GM12878 (cell line): ENCODE data around the gene THRB. TPM values are rescaled to one million over a fixed set of nuclear protein-coding genes. Genes with fewer than 3 reads are reported as not detected.

Source experiments
- ATAC-seq: fragments of 200-7000 bp; cut with Tn5 transposase; 3 replicates; pipeline ENCODE4 v1.9.1; 2020; ENCODE audit warnings: mild to moderate bottlenecking, moderate library complexity
- BruUV-seq: library from RNA; stranded (reverse); fragments of 400-500 nt; replicated peaks from 2 replicates; lab custom pipeline; 2021; lab: Mats Ljungman, UMichigan
- CTCF ChIA-PET: fragments of 300-600 bp; sonication (Branson Sonifier 250); formaldehyde crosslinking; extraction: SDS; loops from one replicate; lab custom pipeline; 2021; ENCODE audit warnings: inconsistent platforms; lab: Yijun Ruan, JAX
- POLR2A ChIA-PET: fragments of 350-600 bp; formaldehyde crosslinking; extraction: SDS; loops from one replicate; lab custom pipeline; 2021; ENCODE audit warnings: inconsistent platforms; lab: Charles Lee
- RAD21 ChIA-PET: fragments of 300-600 bp; sonication (Branson Sonifier 250); formaldehyde crosslinking; loops from one replicate; lab custom pipeline; 2023; ENCODE audit warnings: antibody characterized with exemption; ENCODE audit not compliant: unreplicated experiment; lab: Charles Lee
- SMC1A ChIA-PET: fragments of 300-600 bp; sonication (Branson Sonifier 250); formaldehyde crosslinking; loops from one replicate; lab custom pipeline; 2023; ENCODE audit not compliant: unreplicated experiment, uncharacterized antibody; lab: Charles Lee
- DNase-seq: peaks from one replicate; pipeline ENCODE4 v3.0.0-alpha.2; 2011; ENCODE audit warnings: low read depth, low spot score
- FAIRE-seq: peaks from 3 replicates; lab custom pipeline; 2011; peaks lifted over from hg19 to GRCh38; lab: Jason Lieb, UNC
- H2AFZ ChIP-seq: 2 replicates; pipeline ENCODE4 v1.6.0; 2011; ENCODE audit warnings: low read depth, low read length, control low read depth; ENCODE audit not compliant: control insufficient read depth
- H3K27ac ChIP-seq: 2 replicates; pipeline ENCODE4 v1.5.1; 2011; ENCODE audit warnings: control low read depth; ENCODE audit not compliant: control insufficient read depth, insufficient read depth
- H3K27me3 ChIP-seq, 2 experiments: replicated peaks in 1 of 2; 2 replicates each; pipeline versions ENCODE4 v1.6.0 to v1.6.1; 2011; ENCODE audit warnings: low read length in 1 of 2; ENCODE audit not compliant: control insufficient read depth in 2 of 2, insufficient read depth in 2 of 2
- H3K36me3 ChIP-seq, 2 experiments: 2 replicates each; pipeline ENCODE4 v1.5.1; 2011; ENCODE audit warnings: low read length in 1 of 2; ENCODE audit not compliant: control insufficient read depth in 2 of 2, insufficient read depth in 2 of 2
- H3K4me1 ChIP-seq: 2 replicates; pipeline ENCODE4 v1.6.1; 2011; ENCODE audit warnings: mild to moderate bottlenecking, low read length, moderate library complexity, mixed read lengths; ENCODE audit not compliant: control insufficient read depth, insufficient read depth
- H3K4me2 ChIP-seq: 2 replicates; pipeline ENCODE4 v1.6.0; 2011; ENCODE audit warnings: control low read depth; ENCODE audit not compliant: control insufficient read depth, insufficient read depth
- H3K4me3 ChIP-seq: fragments of 200-600 bp; sonication (generic); 2 replicates; pipeline ENCODE4 v1.5.1; 2016
- H3K79me2 ChIP-seq: 2 replicates; pipeline ENCODE4 v1.6.0; 2011; ENCODE audit warnings: low read length; ENCODE audit not compliant: control insufficient read depth, insufficient read depth
- H3K9ac ChIP-seq: 2 replicates; pipeline ENCODE4 v1.8.0; 2011; ENCODE audit warnings: low read length, control low read depth, mixed read lengths; ENCODE audit not compliant: control insufficient read depth, insufficient read depth
- H3K9me3 ChIP-seq: replicated peaks from 3 replicates; pipeline ENCODE4 v1.5.1; 2011; ENCODE audit warnings: mild to moderate bottlenecking, low read length; ENCODE audit not compliant: control insufficient read depth, insufficient read depth
- H4K20me1 ChIP-seq: 2 replicates; pipeline ENCODE4 v1.6.0; 2011; ENCODE audit not compliant: control insufficient read depth, insufficient read depth
- ASH2L ChIP-seq: fragments of 300-600, 200-600 bp; sonication (generic); IDR thresholded peaks from 2 replicates; pipeline ENCODE4 v1.6.1; 2017; ENCODE audit warnings: low read depth, mild to moderate bottlenecking, borderline replicate concordance
- ATF7 ChIP-seq: fragments of 450-650 bp; IDR thresholded peaks from 2 replicates; pipeline ENCODE4 v1.6.1; 2016; ENCODE audit warnings: low read depth, mild to moderate bottlenecking
- BRCA1 ChIP-seq: IDR thresholded peaks from 2 replicates; pipeline ENCODE4 v1.6.1; 2011; ENCODE audit warnings: low read depth, low read length, improper control_type of control experiment
- CBFB ChIP-seq: IDR thresholded peaks from 2 replicates; pipeline ENCODE4 v1.6.1; 2016; ENCODE audit warnings: antibody characterized with exemption, low read depth
- IRF4 ChIP-seq: IDR thresholded peaks from 2 replicates; pipeline ENCODE4 v1.6.1; 2011; ENCODE audit warnings: low read depth, low read length
- POLR2AphosphoS5 ChIP-seq: IDR thresholded peaks from 2 replicates; pipeline ENCODE4 v1.6.1; 2011; ENCODE audit warnings: mild to moderate bottlenecking, low read length, inconsistent platforms
- SMC3 ChIP-seq: IDR thresholded peaks from 2 replicates; pipeline ENCODE4 v1.6.1; 2011; ENCODE audit warnings: low read length, improper control_type of control experiment, borderline replicate concordance
- SREBF2 ChIP-seq: IDR thresholded peaks from 2 replicates; pipeline ENCODE4 v1.6.1; 2012; ENCODE audit warnings: mild to moderate bottlenecking, low read length
- SUPT20H ChIP-seq: IDR thresholded peaks from 2 replicates; pipeline ENCODE4 v1.6.1; 2011; ENCODE audit warnings: low read depth, mild to moderate bottlenecking, low read length, moderate library complexity, borderline replicate concordance; ENCODE audit not compliant: control insufficient read depth
- WGBS: methylation state at CpG from one replicate; pipeline ENCODE4 v1.1.6; 2016; ENCODE audit warnings: low lambda C conversion rate; ENCODE audit not compliant: insufficient replicate concordance, insufficient coverage; ENCODE audit errors: missing lambda C conversion rate; 5-methylcytosine and 5-hydroxymethylcytosine counted together
- in situ Hi-C: fragments of 300-500 bp; cut with MboI; formaldehyde crosslinking; loops from 9 replicates; pipeline ENCODE4 v1.14.3; 2018; ENCODE audit warnings: mixed read lengths
- intact Hi-C: fragments of 100-400 bp; cut with micrococcal nuclease; formaldehyde crosslinking; loops from one replicate; pipeline ENCODE4 v1.14.2; 2022; ENCODE audit not compliant: unreplicated experiment
- polyA plus RNA-seq, 11 experiments: library from polyadenylated mRNA; depleted of rRNA in 4 of 11; unstranded in 6 of 11; stranded (reverse) in 5 of 11; fragments of >200 nt; fragmentation: Nextera tagmentation in 4 of 11; fragmentation: Illumina TruSeq in 1 of 11; extraction: Ambion mirVana in 4 of 11; extraction: Trizol in 1 of 11; gene quantifications; 1 replicate in 1 of 11; 2 replicates in 10 of 11; pipeline versions ENCODE4 v1.2.1 to v1.2.3, GENCODE V29; 2011 to 2016; ENCODE audit warnings: inconsistent platforms in 2 of 11, missing spikeins in 2 of 11, low read depth in 1 of 11
- total RNA-seq, 4 experiments: library from RNA; depleted of rRNA in 3 of 4; stranded (reverse); fragments of >200 nt in 3 of 4; fragmentation: Illumina TruSeq in 1 of 4; extraction: Trizol in 1 of 4; gene quantifications; 2 replicates each; pipeline versions ENCODE4 v1.2.1 to v1.2.3, GENCODE V29; 2013 to 2021
- TF ChIP-seq, protein P1 (sequence below): fragments of 450-650 bp; formaldehyde crosslinking; IDR thresholded peaks from 2 replicates; pipeline ENCODE4 v1.4.0; 2020; ENCODE audit warnings: mild to moderate bottlenecking, moderate library complexity
- TF ChIP-seq, protein P2 (sequence below): IDR thresholded peaks from 2 replicates; pipeline ENCODE4 v1.6.1; 2011; ENCODE audit warnings: borderline replicate concordance, low read depth, mild to moderate bottlenecking, moderate library complexity, low read length; ENCODE audit not compliant: insufficient read depth, poor library complexity, severe bottlenecking
- TF ChIP-seq, protein P3 (sequence below): fragments of 450-650 bp; IDR thresholded peaks from 2 replicates; pipeline ENCODE4 v1.6.1; 2017; ENCODE audit warnings: low read depth, mild to moderate bottlenecking, moderate library complexity

Gene THRB
- total and polyA plus RNA-seq, 10 of the 15 experiments (the other 5 are each of a cell fraction or from before 2014, with no cell fraction given) = 0.05 TPM; not detected in 9

DNA sequence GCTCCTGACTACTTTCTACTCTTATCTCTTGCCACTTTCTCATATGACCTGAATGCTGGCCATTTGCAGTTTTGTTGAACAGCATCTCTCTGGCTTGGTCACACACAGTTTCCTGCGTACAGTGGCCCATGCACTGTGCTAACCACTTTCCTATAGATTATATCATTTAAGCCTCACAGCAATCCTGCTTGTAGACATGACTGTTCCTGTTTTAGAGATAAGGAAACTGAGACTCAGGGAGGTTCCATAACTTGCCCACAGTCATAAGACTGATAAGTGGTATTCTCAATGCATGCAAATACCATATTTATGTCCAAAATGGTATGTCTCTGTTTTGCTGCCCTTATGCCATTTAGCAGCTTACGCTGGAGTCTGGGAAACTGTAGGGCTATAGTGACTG is 320.0 kb downstream of the THRB start:
- ChIA-PET SMC1A (no interaction called here), RAD21 (no interaction called here), CTCF (interaction anchor here (2.9 kb wide), 1 partner anchor 11 kb away, joined by 9 read pairs; no protein-coding TSS in a partner anchor), POLR2A (no interaction called here)
- DNase-seq (no peak), ATAC-seq (no peak), FAIRE-seq (no peak)
- H3K9ac ChIP-seq = no peak overlapping the region
- no peak overlapping the region for H3K4me3 ChIP-seq
- no TSS peak for BruUV-seq
- H4K20me1 ChIP-seq = no peaks in the 10 kb centered on the region
- TF ChIP-seq IRF4 = no peak
- no peak for TF ChIP-seq SREBF2
- TF ChIP-seq ASH2L = no peak
- TF ChIP-seq ATF7 = no peak
- in situ Hi-C loops = no loop called here
- H2AFZ ChIP-seq = no peak overlapping the region
- no peaks in the 10 kb centered on the region for H3K27me3 ChIP-seq
- H3K9me3 ChIP-seq = no peaks in the 10 kb centered on the region
- WGBS = 75% methylated on average over 2 of the region's 2 CpGs
- H3K4me2 ChIP-seq = no peak overlapping the region
- H3K79me2 ChIP-seq = no peaks in the 10 kb centered on the region
- intact Hi-C loops = no loop called here
- H3K4me1 ChIP-seq = no peaks in the 10 kb centered on the region
- H3K27ac ChIP-seq = no peak overlapping the region
- H3K36me3 ChIP-seq = no peaks in the 10 kb centered on the region

DNA sequence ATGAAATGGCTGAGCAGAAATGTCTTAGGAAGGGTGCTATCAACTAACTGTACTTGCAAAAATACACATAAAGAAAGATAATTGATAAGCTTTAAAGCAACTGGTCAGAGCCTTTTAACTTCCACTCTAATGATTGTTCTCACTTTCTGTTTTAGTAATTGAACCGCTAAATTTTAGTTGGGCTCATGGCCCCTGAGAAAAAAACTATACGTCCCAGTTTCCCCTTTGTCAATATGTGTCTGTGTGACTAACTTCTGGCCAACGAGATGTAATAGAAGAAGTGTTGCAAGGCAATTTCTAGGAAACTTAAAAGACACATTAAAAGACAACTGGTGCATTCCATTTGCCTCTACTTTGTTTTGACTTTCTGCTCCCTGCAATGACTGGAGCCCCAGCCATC is 325.7 kb downstream of the THRB start:
- no peaks in the 10 kb centered on the region for H3K36me3 ChIP-seq
- BruUV-seq = no TSS peak
- H2AFZ ChIP-seq = no peak overlapping the region
- no peaks in the 10 kb centered on the region for H3K9me3 ChIP-seq
- no peaks in the 10 kb centered on the region for H4K20me1 ChIP-seq
- SMC1A ChIA-PET = no interaction called here
- WGBS = 0% methylated on average over 3 of the region's 3 CpGs
- no peak for FAIRE-seq
- POLR2A ChIA-PET = no interaction called here
- H3K27ac ChIP-seq = no peak overlapping the region
- intact Hi-C loops (no loop called here), in situ Hi-C loops (no loop called here)
- peak; percentile 22; the same call in 1 of the 3 replicates for ATAC-seq
- RAD21 ChIA-PET = interaction anchor here (1.4 kb wide), 1 partner anchor 68 kb away, joined by 3 read pairs; no protein-coding TSS in a partner anchor
- H3K27me3 ChIP-seq = no peaks in the 10 kb centered on the region
- H3K4me3 ChIP-seq = no peak overlapping the region
- no peak overlapping the region for H3K4me2 ChIP-seq
- no peaks in the 10 kb centered on the region for H3K79me2 ChIP-seq
- no peak overlapping the region for H3K9ac ChIP-seq
- CTCF ChIA-PET = interaction anchor here (1.9 kb wide), 1 partner anchor 11 kb away, joined by 5 read pairs; no protein-coding TSS in a partner anchor
- DNase-seq = no peak
- H3K4me1 ChIP-seq = no peaks in the 10 kb centered on the region
- TF ChIP-seq, protein P1, sequence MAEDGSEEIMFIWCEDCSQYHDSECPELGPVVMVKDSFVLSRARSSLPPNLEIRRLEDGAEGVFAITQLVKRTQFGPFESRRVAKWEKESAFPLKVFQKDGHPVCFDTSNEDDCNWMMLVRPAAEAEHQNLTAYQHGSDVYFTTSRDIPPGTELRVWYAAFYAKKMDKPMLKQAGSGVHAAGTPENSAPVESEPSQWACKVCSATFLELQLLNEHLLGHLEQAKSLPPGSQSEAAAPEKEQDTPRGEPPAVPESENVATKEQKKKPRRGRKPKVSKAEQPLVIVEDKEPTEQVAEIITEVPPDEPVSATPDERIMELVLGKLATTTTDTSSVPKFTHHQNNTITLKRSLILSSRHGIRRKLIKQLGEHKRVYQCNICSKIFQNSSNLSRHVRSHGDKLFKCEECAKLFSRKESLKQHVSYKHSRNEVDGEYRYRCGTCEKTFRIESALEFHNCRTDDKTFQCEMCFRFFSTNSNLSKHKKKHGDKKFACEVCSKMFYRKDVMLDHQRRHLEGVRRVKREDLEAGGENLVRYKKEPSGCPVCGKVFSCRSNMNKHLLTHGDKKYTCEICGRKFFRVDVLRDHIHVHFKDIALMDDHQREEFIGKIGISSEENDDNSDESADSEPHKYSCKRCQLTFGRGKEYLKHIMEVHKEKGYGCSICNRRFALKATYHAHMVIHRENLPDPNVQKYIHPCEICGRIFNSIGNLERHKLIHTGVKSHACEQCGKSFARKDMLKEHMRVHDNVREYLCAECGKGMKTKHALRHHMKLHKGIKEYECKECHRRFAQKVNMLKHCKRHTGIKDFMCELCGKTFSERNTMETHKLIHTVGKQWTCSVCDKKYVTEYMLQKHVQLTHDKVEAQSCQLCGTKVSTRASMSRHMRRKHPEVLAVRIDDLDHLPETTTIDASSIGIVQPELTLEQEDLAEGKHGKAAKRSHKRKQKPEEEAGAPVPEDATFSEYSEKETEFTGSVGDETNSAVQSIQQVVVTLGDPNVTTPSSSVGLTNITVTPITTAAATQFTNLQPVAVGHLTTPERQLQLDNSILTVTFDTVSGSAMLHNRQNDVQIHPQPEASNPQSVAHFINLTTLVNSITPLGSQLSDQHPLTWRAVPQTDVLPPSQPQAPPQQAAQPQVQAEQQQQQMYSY (CRISPR knock-in tag) = no peak
- TF ChIP-seq CBFB = no peak
- TF ChIP-seq, protein P2, sequence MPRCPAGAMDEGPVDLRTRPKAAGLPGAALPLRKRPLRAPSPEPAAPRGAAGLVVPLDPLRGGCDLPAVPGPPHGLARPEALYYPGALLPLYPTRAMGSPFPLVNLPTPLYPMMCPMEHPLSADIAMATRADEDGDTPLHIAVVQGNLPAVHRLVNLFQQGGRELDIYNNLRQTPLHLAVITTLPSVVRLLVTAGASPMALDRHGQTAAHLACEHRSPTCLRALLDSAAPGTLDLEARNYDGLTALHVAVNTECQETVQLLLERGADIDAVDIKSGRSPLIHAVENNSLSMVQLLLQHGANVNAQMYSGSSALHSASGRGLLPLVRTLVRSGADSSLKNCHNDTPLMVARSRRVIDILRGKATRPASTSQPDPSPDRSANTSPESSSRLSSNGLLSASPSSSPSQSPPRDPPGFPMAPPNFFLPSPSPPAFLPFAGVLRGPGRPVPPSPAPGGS = no peak
- TF ChIP-seq POLR2AphosphoS5 = no peak
- TF ChIP-seq SUPT20H = no peak
- no peak for TF ChIP-seq BRCA1
- TF ChIP-seq, protein P3, sequence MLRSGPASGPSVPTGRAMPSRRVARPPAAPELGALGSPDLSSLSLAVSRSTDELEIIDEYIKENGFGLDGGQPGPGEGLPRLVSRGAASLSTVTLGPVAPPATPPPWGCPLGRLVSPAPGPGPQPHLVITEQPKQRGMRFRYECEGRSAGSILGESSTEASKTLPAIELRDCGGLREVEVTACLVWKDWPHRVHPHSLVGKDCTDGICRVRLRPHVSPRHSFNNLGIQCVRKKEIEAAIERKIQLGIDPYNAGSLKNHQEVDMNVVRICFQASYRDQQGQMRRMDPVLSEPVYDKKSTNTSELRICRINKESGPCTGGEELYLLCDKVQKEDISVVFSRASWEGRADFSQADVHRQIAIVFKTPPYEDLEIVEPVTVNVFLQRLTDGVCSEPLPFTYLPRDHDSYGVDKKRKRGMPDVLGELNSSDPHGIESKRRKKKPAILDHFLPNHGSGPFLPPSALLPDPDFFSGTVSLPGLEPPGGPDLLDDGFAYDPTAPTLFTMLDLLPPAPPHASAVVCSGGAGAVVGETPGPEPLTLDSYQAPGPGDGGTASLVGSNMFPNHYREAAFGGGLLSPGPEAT = no peak
- no peak for TF ChIP-seq SMC3
